RWPE2 (cell line): Measurements from ENCODE around the gene SAV1.
A peak's percentile ranks its signal among the peaks of the same experiment; 100 is the strongest.

Source experiments
- ATAC-seq: fragments of 200-7000 bp; cut with Tn5 transposase; 3 replicates; pipeline ENCODE4 v1.9.1; 2021; ENCODE audit warnings: low read depth
- DNase-seq: peaks from one replicate; pipeline ENCODE4 v3.0.0-alpha.2; 2020; ENCODE audit warnings: low spot score
- H3K27ac ChIP-seq: fragments of 450-650 bp; 2 replicates; pipeline ENCODE4 v1.5.1; 2017; ENCODE audit warnings: mild to moderate bottlenecking; ENCODE audit not compliant: poor library complexity, severe bottlenecking
- H3K27me3 ChIP-seq: fragments of 250-450 bp; sonication (Bioruptor Pico); 2 replicates; pipeline ENCODE4 v1.5.1; 2021; ENCODE audit warnings: mild to moderate bottlenecking, moderate library complexity; ENCODE audit not compliant: insufficient read depth, poor library complexity, severe bottlenecking
- H3K36me3 ChIP-seq: fragments of 250-450 bp; sonication (Bioruptor Pico); 2 replicates; pipeline ENCODE4 v1.5.1; 2020; ENCODE audit warnings: low read depth, mild to moderate bottlenecking, moderate library complexity
- H3K4me1 ChIP-seq: fragments of 250-450 bp; sonication (Bioruptor Pico); 2 replicates; pipeline ENCODE4 v1.5.1; 2021; ENCODE audit warnings: mild to moderate bottlenecking, moderate library complexity; ENCODE audit not compliant: insufficient read depth, poor library complexity, severe bottlenecking
- H3K4me3 ChIP-seq: fragments of 250-450 bp; sonication (Bioruptor Pico); 2 replicates; pipeline ENCODE4 v1.5.1; 2021; ENCODE audit warnings: mild to moderate bottlenecking, moderate library complexity; ENCODE audit not compliant: severe bottlenecking
- H3K9me3 ChIP-seq: fragments of 250-450 bp; sonication (Bioruptor Pico); 2 replicates; pipeline ENCODE4 v1.5.1; 2021; ENCODE audit warnings: mild to moderate bottlenecking, moderate library complexity; ENCODE audit not compliant: severe bottlenecking
- CTCF ChIP-seq: fragments of 450-650 bp; IDR thresholded peaks from one replicate; pipeline ENCODE4 v1.5.1; 2017; ENCODE audit warnings: mild to moderate bottlenecking, moderate library complexity; ENCODE audit not compliant: poor library complexity, severe bottlenecking

SAV1 gene

DNA sequence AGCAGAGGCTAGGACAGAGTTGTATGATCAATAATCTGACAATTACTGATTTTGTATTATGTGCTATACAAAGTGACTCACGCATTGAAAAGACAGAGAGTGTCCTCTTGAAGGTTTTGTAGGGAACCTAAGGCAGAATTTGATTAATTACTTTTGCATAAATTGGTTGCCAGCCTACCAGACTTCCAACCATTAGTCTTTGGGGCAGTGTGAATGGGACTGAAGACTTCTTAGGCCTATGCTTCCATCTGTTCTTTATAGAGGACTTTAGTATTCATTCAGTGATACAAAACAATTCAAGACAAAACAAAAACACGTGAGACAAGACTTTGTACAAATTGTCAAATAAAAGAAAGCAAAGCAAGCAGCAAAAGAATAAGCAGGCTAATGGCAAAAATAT is 61.6 kb downstream of the SAV1 start:
- Histone ChIP-seq H3K4me1 (peaks cover 14% of the 10 kb centered on the region), H3K27me3 (no peaks in the 10 kb centered on the region), H3K9me3 (no peaks in the 10 kb centered on the region), H3K27ac (no peak overlapping the region), H3K36me3 (no peaks in the 10 kb centered on the region), H3K4me3 (no peak overlapping the region)
- DNase-seq, result no peak
- ATAC-seq, result no peak
- TF ChIP-seq CTCF, result no peak

DNA sequence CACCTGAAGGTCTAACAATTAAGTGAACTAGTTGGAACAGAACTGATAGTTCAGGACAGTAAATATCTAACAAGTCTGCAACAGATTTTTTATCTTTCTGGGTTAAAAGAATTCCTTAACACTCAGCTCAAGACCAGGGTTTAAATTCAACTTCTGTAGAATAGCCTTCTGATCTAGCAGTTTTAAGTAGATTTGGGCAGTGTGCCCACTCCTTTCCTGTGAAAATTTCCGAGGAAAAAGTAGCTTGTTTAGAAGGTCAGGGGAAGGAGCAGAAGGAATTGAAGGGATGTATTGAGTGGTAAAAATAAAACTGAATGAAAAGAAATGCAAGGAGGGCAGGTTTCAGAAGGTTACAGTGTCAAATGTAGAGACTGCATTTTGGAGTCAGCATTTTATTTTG is 62.3 kb downstream of the SAV1 start:
- TF ChIP-seq CTCF, result no peak
- peaks cover 21% of the 10 kb centered on the region for H3K4me1 ChIP-seq
- no peaks in the 10 kb centered on the region for H3K36me3 ChIP-seq
- no peak for DNase-seq
- H3K9me3 ChIP-seq, result no peaks in the 10 kb centered on the region
- H3K4me3 ChIP-seq, result no peak overlapping the region
- H3K27me3 ChIP-seq, result no peaks in the 10 kb centered on the region
- H3K27ac ChIP-seq, result no peak overlapping the region
- no peak for ATAC-seq

- DNase-seq, result no peak
- Histone ChIP-seq H3K4me1 (peaks cover 38% of the 10 kb centered on the region), H3K4me3 (no peak overlapping the region), H3K27me3 (no peaks in the 10 kb centered on the region), H3K9me3 (no peaks in the 10 kb centered on the region), H3K36me3 (no peaks in the 10 kb centered on the region), H3K27ac (peak overlapping the region; percentile 82)
- no peak for TF ChIP-seq CTCF
- ATAC-seq, result no peak
Measured at GRCh38 chr14:50603565-50603964, 64.5 kb downstream of the SAV1 start.

- Histone ChIP-seq H3K9me3 (no peaks in the 10 kb centered on the region), H3K4me3 (no peak overlapping the region), H3K27me3 (no peaks in the 10 kb centered on the region), H3K4me1 (peaks cover 38% of the 10 kb centered on the region), H3K36me3 (no peaks in the 10 kb centered on the region), H3K27ac (peak overlapping the region; percentile 82)
- no peak for ATAC-seq
- TF ChIP-seq CTCF, result no peak
- DNase-seq, result no peak
Measured at GRCh38 chr14:50602035-50602434, 66.1 kb downstream of the SAV1 start.

- Histone ChIP-seq H3K4me3 (no peak overlapping the region), H3K27ac (peak overlapping the region; percentile 82), H3K27me3 (no peaks in the 10 kb centered on the region), H3K9me3 (no peaks in the 10 kb centered on the region), H3K4me1 (peaks cover 38% of the 10 kb centered on the region), H3K36me3 (no peaks in the 10 kb centered on the region)
- TF ChIP-seq CTCF, result no peak
- DNase-seq, result no peak
- peak; percentile 89 for ATAC-seq
Measured at GRCh38 chr14:50601394-50601793, 66.7 kb downstream of the SAV1 start.
